ENCODE measurements around the gene FBLN1. TPM values are rescaled to one million over a fixed set of nuclear protein-coding genes. Genes with fewer than 3 reads are reported as not detected.

Gene FBLN1
- total and polyA plus RNA-seq, 2 of the 13 experiments (the other 11 are each of a cell fraction or from before 2014, with no cell fraction given): 37.3 to 103 TPM

- TF ChIP-seq HOXD1 (CRISPR knock-in tag; IDR thresholded peaks at IDR 0.05): no peak
- no peak for TF ChIP-seq SATB2 (CRISPR knock-in tag; IDR thresholded peaks at IDR 0.05)
- no peak for TF ChIP-seq ZNF777 (CRISPR knock-in tag; IDR thresholded peaks at IDR 0.05)
- TF ChIP-seq CREM (IDR thresholded peaks at IDR 0.05): no peak; the same call in 1 of the 2 replicates
- TF ChIP-seq CREM (CRISPR knock-in tag; IDR thresholded peaks at IDR 0.05): no peak
- TF ChIP-seq HDAC2 (CRISPR knock-in tag; IDR thresholded peaks at IDR 0.05): no peak
- no peak for TF ChIP-seq ZNF234 (CRISPR knock-in tag; conservative IDR thresholded peaks at IDR 0.05)
- TF ChIP-seq SCMH1 (CRISPR knock-in tag; IDR thresholded peaks at IDR 0.05; ENCODE audit: borderline replicate concordance): no peak
- TF ChIP-seq CENPX (CRISPR knock-in tag; IDR thresholded peaks at IDR 0.05): no peak
- no peak for TF ChIP-seq ZNF790 (CRISPR knock-in tag; IDR thresholded peaks at IDR 0.05; ENCODE audit: borderline replicate concordance)
- no peak for TF ChIP-seq NR2C2 (CRISPR knock-in tag; IDR thresholded peaks at IDR 0.05; ENCODE audit: borderline replicate concordance)
- peak; percentile 65; the same call in 1 of the 2 replicates for TF ChIP-seq FOXP4 (CRISPR knock-in tag; IDR thresholded peaks at IDR 0.05)
- no peak for TF ChIP-seq ISL2 (CRISPR knock-in tag; IDR thresholded peaks at IDR 0.05)
- no peak for TF ChIP-seq POLR2A (IDR thresholded peaks at IDR 0.05; ENCODE audit: insufficient read depth in 1 of 2, low read depth in 2 of 2, low read length in 2 of 2)
- no peak for TF ChIP-seq ZNF382 (CRISPR knock-in tag; IDR thresholded peaks at IDR 0.05; ENCODE audit: borderline replicate concordance)
- no peak for TF ChIP-seq ZNF609 (CRISPR knock-in tag; IDR thresholded peaks at IDR 0.05; ENCODE audit: borderline replicate concordance)
- TF ChIP-seq MAF1 (CRISPR knock-in tag; IDR thresholded peaks at IDR 0.05; ENCODE audit: borderline replicate concordance): no peak
- TF ChIP-seq STAT5B (CRISPR knock-in tag; IDR thresholded peaks at IDR 0.05): no peak
- TF ChIP-seq UBTF (CRISPR knock-in tag; IDR thresholded peaks at IDR 0.05): 0 out of 2 replicates have a peak, but pooled peaks have one; percentile 27
- no peak for TF ChIP-seq ETS1 (CRISPR knock-in tag; IDR thresholded peaks at IDR 0.05)
- no peak for TF ChIP-seq PHB2 (IDR thresholded peaks at IDR 0.05; ENCODE audit: partially characterized antibody)
Measured at GRCh38 chr22:45553351-45554039, 50.8 kb downstream of the FBLN1 start (continued).

All from HepG2 (cell line).